HG03045 (cell line): ENCODE data around the gene TBC1D22B.

Source experiments
- ATAC-seq: cut with Tn5 transposase; IDR thresholded peaks from one replicate; pipeline ENCODE4 v1.9.1; 2021; ENCODE audit warnings: mild to moderate bottlenecking, moderate library complexity; ENCODE audit not compliant: unreplicated experiment

TBC1D22B gene, protein sequence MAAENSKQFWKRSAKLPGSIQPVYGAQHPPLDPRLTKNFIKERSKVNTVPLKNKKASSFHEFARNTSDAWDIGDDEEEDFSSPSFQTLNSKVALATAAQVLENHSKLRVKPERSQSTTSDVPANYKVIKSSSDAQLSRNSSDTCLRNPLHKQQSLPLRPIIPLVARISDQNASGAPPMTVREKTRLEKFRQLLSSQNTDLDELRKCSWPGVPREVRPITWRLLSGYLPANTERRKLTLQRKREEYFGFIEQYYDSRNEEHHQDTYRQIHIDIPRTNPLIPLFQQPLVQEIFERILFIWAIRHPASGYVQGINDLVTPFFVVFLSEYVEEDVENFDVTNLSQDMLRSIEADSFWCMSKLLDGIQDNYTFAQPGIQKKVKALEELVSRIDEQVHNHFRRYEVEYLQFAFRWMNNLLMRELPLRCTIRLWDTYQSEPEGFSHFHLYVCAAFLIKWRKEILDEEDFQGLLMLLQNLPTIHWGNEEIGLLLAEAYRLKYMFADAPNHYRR

DNA sequence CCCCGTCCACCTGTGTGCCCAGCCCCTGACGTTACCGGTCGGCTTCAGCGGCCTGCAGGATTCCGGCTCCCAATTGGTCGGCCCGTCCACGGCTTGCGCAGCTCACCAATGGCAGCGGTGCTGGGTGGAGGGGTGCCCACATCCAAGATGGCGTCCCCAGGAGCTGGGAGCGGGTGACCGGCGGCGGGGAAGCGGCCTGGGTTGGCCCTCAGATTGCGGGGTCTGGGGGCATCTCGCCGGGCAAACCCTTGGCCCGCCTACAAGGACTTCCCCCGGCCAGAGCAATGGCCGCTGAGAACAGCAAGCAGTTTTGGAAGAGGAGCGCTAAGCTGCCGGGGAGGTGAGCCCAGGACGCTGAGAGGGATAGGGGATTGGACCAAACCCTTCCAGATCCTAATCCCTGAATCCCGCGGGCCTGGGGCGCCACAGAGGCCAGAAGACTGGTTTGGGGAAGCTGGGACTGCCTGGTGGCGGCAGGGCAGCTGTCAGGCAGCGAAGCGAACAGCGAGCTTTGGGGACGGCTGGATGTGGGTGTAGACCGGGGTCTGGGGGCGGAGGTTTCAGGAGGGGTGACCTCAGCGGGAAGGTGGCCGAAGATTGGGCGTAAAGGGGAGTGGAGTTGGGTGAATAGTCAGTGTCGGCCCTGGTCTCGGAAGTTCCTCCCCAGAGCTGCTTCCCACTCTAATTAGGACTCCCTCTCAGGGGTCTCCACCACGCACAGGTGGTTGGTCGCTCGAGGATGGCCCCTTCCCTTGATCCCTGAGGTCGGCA lies at the start of gene TBC1D22B, which contains the start of gene TMEM217:
TBC1D22B (plus strand) TSS at position 139 of the 771 bp plus-strand sequence; CDS start at position 285, 146 bp downstream.
TMEM217 (minus strand) TSS at position 511 of the 771 bp plus-strand sequence. CDS start 39,114 bp downstream, outside the sequence.
- ATAC-seq = peak; percentile 99

DNA sequence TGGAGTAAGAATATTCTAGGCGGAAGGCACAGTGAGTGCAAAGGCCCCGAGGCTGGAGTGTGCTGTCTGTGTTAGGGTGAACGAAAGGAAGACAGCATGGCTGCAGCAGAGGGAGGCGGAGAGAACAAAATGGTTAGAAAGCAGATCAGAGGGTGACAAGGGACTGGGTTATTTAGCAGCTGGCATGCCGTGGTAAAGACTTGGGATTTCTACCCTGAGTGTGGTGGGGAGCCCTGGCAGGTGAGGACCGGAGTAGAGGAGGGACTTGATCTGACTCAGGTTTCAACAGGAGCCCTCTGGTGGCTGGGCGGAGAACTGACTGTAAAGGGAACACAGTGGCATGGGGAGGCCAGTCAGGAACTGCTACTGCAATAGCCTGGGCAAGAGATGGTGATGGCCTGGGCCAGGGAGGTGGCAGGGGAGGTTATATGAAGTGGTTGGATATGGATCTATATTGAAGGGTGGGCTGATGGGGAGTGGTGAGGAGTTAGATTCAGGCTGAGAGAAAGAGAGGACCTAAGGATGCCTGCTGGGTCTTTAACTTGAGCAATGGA lies 49.6 kb upstream of the TBC1D22B start:
- no peak for ATAC-seq

DNA sequence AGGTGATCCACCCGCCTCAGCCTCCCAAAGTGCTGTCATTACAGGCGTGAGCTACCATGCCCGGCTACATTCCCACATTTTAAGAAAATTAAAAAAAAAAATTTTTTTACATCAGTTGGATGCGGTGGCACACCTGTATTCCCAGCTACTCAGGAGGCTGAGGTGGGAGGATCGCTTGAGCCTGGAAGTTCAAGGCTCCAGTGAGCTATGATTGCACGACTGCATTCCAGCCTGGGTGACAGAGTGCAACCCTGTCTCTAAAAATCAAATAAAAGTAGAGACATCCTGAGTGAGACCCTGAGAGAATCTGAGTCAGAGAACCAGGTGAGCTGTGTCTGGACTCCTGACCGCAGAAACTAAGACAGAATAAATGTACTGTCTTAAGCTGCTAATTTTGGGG lies 48.8 kb upstream of the TBC1D22B start:
- ATAC-seq = no peak

DNA sequence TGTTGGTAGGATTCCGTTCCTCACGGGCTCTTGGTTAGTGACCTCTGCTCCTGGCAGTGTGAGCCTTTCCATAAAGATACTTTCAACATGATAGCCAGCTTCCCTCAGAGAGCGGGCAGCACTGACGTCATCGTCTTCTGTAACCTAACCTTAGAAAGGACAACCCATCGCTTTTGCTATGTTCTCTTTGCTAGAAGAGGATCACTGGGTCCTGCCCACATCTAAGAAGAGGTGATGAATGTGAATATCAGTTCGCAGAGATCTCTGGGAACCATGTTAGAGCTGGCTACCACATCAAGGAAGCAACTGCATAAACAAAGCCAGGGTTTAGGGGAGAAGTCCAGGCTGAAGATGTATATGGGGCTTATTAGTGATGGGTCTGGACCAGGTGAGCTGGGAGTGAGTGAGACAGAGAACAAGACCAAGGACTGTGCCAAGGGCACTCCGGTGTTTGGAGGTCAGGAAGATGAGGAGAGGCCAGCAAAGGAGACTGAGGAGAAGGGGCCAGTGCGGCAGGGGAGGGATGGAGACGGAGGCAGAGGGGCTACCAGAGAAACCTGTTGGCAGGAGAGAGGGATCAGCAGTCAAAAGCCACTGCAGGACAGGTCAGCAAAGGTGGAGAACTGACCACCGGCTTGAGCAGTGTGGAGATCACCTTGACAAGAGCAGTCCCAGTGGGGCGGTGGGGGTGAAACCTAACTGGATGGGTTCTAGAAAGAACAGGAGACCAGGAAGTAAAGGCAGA lies 47.9 kb upstream of the TBC1D22B start:
- no peak for ATAC-seq

DNA sequence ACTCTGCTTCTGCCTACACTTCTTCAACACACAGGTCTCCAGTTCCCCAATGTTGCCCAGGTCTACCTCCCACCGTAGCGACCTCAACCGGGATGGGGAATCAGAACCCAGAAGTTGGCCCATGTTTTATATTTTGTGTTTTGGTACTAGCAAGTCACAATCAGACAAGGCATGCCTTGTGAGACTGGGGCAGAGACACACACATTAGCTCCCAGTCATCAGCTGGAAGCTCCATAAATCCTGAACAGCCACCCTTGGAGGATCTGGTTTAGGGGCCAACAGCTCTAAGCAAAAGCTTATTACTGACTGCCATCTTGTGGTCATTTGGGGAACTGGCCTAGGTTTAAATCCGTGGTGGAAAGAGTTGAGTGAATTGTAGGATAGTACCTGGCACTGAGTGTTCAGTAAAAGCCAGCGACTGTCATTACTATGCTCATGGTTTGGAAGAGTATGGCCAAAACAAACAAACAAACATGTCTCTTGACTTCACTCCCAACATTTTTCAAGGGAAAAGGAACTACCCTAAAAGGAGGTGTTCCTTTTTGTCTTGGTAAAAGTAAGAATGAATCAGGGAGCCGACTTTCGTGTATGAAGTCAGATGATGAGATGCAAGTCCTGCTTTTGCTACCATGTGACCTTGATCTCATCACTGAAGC lies 47.1 kb upstream of the TBC1D22B start:
- ATAC-seq = no peak

DNA sequence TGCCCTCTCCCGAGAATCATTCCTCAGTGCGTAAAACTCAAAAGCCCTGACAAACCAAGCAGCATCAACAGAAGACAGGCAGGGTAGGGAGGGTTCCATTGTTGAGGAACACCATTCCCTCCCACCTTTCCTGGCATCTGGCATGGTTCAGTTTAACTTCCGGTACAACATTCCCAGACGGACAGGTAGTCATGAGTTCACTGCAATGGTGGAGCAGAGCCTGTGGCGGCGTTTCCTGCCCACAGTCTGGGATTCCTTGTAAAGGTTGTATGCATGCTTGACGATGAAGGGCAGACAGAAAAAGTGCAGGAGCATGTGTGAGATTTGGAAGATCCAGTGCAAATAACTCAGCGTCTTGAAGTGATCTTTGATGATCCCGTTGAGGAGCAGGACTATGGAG lies 45.3 kb upstream of the TBC1D22B start:
- ATAC-seq = no peak

DNA sequence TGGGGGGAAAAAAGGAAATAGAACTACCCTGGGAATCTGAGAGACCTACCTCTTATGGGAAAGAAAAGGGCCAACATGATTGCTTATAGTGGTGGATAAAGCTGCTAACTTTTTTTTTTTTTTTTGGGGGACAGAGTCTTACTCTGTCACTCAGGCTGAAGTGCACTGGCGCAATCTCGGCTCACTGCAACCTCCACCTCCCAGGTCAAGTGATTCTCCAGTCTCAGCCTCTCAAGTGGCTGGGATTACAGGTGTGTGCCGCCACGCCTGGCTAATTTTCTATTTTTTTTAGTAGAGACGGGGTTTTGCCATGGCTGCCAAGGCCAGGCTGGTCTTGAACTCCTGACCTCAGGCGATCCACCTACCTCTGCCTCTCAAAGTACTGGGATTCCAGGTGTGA lies 39.5 kb upstream of the TBC1D22B start:
- no peak for ATAC-seq

DNA sequence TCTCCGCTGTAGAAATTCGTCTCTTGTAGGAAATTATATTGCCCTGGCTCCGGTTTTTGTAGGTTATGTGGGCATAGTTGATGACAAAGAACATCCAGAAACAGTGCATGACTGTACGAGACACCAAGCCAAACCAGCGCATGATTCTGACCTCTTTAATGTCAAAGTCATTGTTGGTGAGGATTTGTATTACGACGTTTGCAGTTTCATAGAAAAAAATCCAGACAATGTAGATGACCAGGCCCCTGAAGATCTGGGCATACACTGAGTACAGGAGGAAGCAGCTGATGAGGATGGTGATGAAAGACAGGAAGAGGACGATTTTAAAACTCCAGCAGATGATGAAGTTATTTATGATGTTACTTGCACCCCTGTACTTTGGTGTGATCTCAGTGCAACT lies 39.1 kb upstream of the TBC1D22B start:
- no peak for ATAC-seq

DNA sequence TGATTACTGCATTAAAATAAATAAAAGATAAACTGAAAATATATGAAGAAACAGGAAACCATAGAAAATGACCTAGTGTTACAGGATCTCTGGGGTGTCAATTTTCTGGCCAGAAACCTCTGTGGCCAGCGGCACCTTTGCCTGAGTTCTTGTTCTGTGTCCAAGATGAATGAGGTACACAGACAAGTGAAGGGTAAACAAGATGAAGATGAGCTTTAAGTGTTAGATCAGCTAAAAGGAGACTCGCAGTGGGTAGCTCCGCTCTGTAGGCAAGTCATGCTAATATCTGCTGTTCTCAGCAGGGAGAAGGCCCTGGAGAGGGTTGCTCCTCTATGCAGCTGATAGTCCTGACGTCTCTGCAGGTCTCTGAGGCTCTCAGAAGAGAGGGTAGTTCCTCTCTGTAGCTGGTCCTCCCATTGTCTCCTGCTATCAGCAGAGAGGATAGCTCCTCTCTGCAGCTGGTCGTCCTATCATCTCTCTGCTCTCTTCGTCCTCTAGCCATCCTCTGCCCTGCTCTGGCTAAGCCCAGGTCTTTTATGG lies 35.9 kb upstream of the TBC1D22B start:
- no peak for ATAC-seq

DNA sequence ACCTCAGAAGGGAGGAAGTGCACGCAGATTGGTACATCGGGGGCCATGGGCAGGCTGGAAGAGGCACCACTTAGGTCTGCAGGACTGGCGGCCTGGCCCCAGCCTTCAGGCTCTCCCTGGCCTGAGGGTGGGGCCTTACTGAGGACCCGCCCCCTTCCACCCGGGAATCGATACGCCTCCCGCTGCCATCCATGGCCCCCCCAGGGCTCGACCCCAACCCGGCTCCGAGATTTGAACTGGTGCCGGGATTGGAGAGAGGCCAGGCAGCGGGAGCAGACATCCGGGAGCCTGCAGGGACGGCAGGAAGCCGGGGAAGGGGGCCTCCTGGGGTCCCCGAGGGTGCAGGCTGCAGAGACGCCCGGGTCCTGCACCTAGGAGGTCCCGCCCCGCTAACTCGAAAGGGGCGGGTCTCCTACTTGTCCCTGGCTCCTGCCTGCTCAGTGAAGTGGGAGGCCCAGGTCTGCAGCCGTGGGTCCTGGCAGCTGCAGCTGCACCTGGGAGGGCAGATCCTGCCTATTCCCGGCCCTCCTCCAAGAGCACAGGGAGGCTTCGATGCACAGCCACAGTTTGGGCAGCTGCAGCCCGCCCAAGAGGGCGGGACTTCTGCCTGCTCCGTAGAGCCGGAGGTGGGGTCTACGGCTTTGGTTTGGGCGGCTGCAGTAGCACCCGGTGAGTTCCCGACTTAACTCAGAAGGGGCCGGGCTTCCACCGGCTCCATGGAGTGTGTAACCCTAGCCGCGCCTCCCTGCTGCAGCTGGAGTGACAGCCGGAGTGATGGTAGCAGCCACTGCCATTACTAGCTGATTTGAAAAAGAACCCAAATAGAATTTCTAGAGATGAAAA lies 35.2 kb upstream of the TBC1D22B start:
- peak; percentile 82 for ATAC-seq

DNA sequence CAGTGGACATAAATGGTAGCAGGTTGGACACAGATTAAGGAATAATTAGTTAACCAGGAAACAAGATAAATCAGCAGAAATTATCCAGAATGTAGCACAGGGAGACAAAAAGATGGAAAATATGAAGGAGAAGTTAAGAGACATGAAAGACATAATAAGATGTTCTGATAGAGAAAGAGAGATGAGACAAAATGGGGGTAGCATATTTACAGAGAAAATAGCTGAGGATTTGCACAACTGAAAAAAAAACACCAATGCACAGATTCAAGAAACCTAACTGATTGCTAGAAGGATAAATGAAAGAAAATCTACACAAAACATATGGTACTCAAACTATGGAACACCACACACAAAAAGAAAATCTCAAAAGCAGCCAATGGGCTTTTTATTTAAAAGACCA lies 34.6 kb upstream of the TBC1D22B start:
- ATAC-seq = no peak

DNA sequence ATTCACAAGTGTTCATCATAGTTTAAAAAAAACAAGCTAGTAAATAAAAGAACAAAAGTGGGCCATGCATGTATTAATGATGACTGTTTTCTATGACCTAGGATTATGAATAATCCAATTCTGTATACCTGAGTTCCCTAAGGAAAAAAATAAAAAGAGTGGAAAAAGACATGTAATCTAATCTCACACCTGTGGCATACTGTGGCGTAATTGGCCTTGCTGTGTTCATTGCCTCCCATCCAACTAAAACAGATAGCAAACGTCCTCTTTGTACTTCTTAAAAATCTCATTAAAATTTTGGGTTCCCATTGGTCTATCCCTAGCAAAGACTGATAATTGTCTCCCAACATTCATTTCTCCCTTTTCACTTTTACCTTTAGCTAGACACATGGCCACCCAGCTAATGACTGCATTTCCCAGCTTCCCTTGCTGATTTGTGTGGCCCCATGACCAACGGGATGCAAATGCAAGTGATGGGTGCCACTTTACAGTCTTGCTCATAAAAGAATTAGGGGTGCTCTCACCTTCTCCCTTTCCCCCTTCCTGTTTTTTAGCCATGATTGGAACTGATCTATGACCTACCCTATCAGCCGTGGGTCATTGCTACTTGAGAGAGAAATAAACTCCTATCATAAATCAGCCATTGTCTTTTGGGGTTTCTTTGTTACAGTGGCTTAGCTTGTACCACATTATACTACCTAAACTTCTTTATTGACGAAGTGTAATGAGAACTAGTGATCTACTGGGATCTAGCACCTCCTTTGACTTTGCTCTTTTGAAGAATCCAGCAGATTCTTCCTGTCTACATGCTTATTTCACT lies 32.0 kb upstream of the TBC1D22B start:
- no peak for ATAC-seq

DNA sequence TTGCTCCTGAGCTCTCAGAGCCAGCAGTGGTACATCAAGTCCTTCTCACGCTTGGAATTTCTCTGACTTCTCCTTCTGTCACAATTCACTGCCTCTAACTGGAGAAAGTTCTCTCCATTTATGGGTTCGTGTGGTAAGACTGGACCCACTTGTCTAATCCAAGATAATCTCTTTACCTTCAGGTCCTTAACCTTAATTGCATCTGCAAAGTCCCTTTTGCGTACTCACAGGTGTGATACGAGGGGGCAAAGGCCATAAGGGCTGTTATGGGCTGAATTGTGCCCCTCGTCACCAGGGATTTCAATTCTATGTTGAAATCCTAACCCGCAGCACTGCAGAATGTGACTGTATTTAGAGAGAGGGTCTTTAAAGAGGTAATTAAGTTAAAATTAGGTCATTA lies 27.5 kb upstream of the TBC1D22B start:
- ATAC-seq = no peak

DNA sequence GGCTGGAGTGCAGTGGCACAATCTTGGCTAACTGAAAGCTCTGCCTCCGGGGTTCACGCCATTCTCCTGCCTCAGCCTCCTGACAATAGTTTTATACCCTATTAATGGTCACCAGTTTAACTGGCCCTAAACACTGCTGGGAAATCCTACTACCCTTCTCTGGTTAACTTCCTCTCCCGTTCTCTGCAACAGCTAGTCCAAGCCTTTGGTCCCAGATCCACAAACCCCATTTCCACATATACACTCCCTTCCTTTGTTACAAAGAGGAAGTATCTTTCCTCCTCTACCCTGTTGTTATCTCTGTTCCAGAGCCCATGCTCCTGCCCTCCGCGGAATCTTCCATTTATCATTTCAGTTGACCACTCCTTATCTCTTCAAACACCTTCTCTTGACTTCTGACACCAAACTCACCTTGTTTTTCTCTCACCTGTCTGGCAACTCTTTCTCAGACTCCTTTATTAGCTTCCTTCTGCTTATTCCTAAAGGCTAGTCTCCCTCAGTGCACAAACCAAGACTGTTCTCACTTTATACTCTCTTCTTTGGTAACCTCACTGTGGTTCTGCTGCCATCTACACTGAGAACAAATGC lies 25.0 kb upstream of the TBC1D22B start:
- ATAC-seq = no peak

DNA sequence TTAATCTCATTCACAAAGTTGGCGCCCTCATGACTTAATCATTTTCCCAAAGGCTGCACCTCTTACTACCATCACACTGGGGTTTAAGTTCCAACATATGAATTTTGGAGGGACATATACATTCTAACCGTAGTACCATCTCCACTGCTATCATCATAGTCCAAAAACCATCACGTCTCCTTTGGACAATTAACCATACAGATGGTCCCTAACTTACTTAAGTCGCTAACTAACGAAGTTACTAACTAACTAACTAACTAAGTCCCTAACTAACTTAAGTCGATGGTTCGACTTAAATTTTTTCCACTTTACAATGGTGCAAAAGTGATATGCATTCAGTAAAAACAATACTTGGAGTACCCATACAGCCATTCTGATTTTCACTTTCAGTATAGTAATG lies 24.0 kb upstream of the TBC1D22B start:
- ATAC-seq = no peak

DNA sequence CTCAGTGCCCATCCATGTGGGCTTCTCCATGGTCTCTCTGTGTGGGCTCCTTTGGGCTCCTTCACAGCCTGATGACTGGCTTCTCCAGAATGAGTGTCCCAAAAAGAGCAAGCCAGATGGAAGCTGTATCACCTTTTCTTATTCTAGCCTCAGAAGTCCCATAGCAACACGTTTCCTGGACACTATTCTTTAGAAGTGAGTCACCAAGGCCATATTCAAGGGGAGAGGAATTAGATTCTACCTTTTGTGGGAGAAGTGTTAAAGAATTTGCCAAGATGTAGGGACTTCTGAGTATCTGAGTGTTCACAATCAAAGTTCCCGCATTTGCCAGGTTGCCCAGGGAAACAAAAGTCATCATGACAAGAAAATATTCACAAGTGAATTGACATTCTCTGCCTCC lies 20.7 kb upstream of the TBC1D22B start:
- ATAC-seq = no peak

DNA sequence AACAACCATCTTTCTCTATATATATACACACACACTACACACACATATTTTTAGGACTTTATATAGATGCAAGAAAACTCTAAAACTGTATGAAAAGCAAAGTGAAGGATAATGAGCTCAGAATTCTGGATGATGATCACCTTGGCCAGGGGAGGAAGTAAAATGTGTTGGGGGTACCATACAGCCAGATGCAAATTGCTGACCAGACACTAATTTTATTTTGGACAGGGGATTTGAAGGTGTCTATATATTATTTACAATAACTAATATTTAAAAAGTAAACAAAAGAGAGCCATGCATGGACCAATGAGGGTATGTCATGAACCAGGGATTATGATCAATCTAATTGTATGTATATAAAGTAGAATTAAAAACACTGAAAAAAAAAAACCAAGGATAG lies 19.8 kb upstream of the TBC1D22B start:
- ATAC-seq = no peak

DNA sequence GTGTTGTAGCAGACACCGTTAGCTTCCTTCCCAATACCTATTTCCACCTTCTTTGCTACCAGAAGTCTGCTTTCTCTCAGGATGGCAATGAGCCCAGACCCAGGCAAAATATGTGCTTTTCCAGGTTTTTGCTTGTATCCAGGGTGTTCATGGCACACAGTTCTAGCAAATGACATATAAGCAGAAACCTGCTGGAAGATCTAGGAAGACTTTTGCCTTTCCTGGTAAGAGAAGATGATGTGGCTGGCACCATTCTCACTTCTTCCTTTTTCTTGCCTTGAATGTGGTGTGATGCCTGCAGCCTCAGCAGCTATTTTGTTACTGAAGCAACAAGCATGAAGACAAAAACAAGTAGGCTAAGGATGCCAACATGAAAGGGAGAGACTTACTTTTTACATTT lies 19.2 kb upstream of the TBC1D22B start:
- ATAC-seq = no peak
